Measurements from ENCODE around the gene SMAD1.

DNA sequence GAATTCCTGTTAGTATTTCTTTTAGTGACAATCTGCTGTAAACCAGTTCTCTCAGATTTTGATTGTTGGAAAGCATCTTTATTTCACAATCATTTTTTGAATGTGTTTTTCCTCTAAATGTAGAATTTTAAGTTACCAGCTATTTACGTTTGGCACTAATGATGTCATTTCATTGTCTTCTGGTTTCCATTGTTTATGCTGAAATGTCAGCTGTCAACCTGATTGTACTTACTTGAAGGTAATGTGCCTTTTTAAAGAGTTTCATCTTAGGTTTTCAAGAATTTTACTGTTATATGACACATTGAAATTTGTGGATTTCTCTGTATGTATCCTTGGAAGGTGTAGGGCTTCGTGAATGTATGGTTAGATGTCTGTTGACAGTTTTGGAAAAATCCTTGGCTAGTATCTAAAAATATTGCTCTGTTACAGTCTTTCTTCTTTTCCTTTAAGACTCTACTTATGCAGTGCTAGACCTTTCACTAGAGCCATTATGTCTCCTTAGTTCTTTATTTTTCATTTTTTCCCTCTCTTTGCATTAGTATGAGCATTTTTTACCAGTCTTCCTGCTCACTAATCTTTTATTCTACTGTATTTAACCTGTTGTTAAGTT is 30.4 kb downstream of the SMAD1 start:
- no peak for TF ChIP-seq EZH2 (IDR thresholded peaks at IDR 0.05; ENCODE audit: low read length, missing control alignments)
- TF ChIP-seq, protein P1, sequence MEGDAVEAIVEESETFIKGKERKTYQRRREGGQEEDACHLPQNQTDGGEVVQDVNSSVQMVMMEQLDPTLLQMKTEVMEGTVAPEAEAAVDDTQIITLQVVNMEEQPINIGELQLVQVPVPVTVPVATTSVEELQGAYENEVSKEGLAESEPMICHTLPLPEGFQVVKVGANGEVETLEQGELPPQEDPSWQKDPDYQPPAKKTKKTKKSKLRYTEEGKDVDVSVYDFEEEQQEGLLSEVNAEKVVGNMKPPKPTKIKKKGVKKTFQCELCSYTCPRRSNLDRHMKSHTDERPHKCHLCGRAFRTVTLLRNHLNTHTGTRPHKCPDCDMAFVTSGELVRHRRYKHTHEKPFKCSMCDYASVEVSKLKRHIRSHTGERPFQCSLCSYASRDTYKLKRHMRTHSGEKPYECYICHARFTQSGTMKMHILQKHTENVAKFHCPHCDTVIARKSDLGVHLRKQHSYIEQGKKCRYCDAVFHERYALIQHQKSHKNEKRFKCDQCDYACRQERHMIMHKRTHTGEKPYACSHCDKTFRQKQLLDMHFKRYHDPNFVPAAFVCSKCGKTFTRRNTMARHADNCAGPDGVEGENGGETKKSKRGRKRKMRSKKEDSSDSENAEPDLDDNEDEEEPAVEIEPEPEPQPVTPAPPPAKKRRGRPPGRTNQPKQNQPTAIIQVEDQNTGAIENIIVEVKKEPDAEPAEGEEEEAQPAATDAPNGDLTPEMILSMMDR (conservative IDR thresholded peaks at IDR 0.05 in 1 of 2, IDR thresholded peaks at IDR 0.05 in 1 of 2; ENCODE audit: low read depth in 1 of 2, low read length in 2 of 2), result no peak
